ENCODE results near the gene EPG5. TPM values are rescaled to one million over a fixed set of nuclear protein-coding genes. Genes with fewer than 3 reads are reported as not detected.
A peak's percentile ranks its signal among the peaks of the same experiment; 100 is the strongest.
"Not testable (repeated sequence)": the region's sequence is repeated elsewhere in the genome, so short reads cannot be mapped to it uniquely, and the experiment has no call there.

Gene EPG5
- polyA plus RNA-seq, 4 donors: 3.5 to 23.5 (median 4.3) TPM

- no peak overlapping the region for H3K27ac ChIP-seq (ENCODE audit: low read depth in 1 of 3, low read length in 2 of 3)
- H3K36me3 ChIP-seq (ENCODE audit: control insufficient read depth in 3 of 3, insufficient read depth in 2 of 3, low read depth in 1 of 3, low read length in 3 of 3): no peaks in the 10 kb centered on the region
- DNase-seq (no peak), FAIRE-seq (no peak)
- H3K27me3 ChIP-seq (ENCODE audit: control insufficient read depth in 3 of 3, insufficient read depth in 3 of 3, low read length in 3 of 3): no peaks in the 10 kb centered on the region
- H3K9me3 ChIP-seq (ENCODE audit: control insufficient read depth in 2 of 2, insufficient read depth in 1 of 2, low read depth in 1 of 2, low read length in 1 of 2): peaks cover 0 to 3% of the 10 kb centered on the region in 2 donors
- no peaks in the 10 kb centered on the region for H3K4me1 ChIP-seq (ENCODE audit: control insufficient read depth in 3 of 3, insufficient read depth in 2 of 3, low read depth in 1 of 3, low read length in 2 of 3)
- H3K4me3 ChIP-seq (ENCODE audit: low read depth in 1 of 3, low read length in 3 of 3): no peak overlapping the region
- WGBS, 3 donors: 78 to 86% (median 79%) methylated on average over 1 of the region's 1 CpG
Measured at GRCh38 chr18:45821711-45822110, 145.4 kb downstream of the EPG5 start.

DNA sequence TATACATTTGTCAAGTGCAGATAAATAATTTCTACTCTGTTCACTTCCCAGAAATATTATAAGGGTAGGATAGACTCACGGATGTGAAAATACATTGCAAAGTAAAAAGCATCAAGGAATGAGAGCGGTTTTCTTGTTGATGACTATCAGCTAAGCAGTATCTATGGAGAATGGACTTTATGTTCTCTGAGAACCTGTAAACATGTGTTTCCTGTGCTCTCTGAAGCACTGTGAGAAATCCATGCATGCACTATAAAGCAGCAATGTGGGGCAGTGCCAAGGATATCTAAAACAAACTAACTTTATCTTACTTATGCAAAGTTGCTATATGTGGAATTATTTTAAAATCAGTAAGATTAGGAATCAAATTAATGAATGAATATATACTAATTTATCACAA, 146.1 kb downstream of the EPG5 start:
- no peaks in the 10 kb centered on the region for H3K36me3 ChIP-seq (ENCODE audit: control insufficient read depth in 3 of 3, insufficient read depth in 2 of 3, low read depth in 1 of 3, low read length in 3 of 3)
- H3K27me3 ChIP-seq (ENCODE audit: control insufficient read depth in 3 of 3, insufficient read depth in 3 of 3, low read length in 3 of 3): no peaks in the 10 kb centered on the region
- no peak for FAIRE-seq
- WGBS, 3 donors: 77 to 93% (median 88%) methylated on average over 2 of the region's 2 CpGs
- no peak for DNase-seq
- H3K4me3 ChIP-seq (ENCODE audit: low read depth in 1 of 3, low read length in 3 of 3): no peak overlapping the region
- H3K9me3 ChIP-seq (ENCODE audit: control insufficient read depth in 2 of 2, insufficient read depth in 1 of 2, low read depth in 1 of 2, low read length in 1 of 2): peaks cover 0 to 3% of the 10 kb centered on the region in 2 donors
- H3K27ac ChIP-seq (ENCODE audit: low read depth in 1 of 3, low read length in 2 of 3): no peak overlapping the region
- H3K4me1 ChIP-seq (ENCODE audit: control insufficient read depth in 3 of 3, insufficient read depth in 2 of 3, low read depth in 1 of 3, low read length in 2 of 3): no peaks in the 10 kb centered on the region

GRCh38 chr18:45820106-45820745, 146.9 kb downstream of the EPG5 start:
- no peak for DNase-seq
- Histone ChIP-seq H3K36me3 (ENCODE audit: control insufficient read depth in 3 of 3, insufficient read depth in 2 of 3, low read depth in 1 of 3, low read length in 3 of 3) (no peaks in the 10 kb centered on the region), H3K4me3 (ENCODE audit: low read depth in 1 of 3, low read length in 3 of 3) (no peak overlapping the region), H3K27me3 (ENCODE audit: control insufficient read depth in 3 of 3, insufficient read depth in 3 of 3, low read length in 3 of 3) (no peaks in the 10 kb centered on the region), H3K9me3 (ENCODE audit: control insufficient read depth in 2 of 2, insufficient read depth in 1 of 2, low read depth in 1 of 2, low read length in 1 of 2) (peaks cover 0 to 3% of the 10 kb centered on the region in 2 donors), H3K27ac (ENCODE audit: low read depth in 1 of 3, low read length in 2 of 3) (no peak overlapping the region), H3K4me1 (ENCODE audit: control insufficient read depth in 3 of 3, insufficient read depth in 2 of 3, low read depth in 1 of 3, low read length in 2 of 3) (no peaks in the 10 kb centered on the region)
- FAIRE-seq: no peak
- 64 to 71% (median 71%) methylated on average over 3 of the region's 3 CpGs for WGBS, 3 donors

DNA sequence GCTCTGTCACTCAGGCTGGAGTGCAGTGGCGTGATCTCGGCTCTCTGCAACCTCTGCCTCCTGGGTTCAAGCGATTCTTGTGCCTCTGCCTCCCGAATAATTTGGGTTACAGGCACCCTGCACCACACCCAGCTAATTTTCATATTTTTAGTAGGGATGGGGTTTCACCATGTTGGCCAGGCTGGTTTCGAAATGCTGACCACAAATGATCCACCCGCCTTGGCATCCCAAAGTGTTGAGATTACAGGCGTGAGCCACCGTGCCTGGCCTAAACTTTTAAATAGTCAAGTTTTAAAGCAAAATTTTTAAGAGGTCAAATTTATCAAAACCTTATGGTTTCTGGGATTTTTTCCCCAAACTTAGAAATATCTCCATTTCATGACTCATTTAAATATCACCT, 148.4 kb downstream of the EPG5 start:
- not testable (repeated sequence) for H3K4me1 ChIP-seq (ENCODE audit: control insufficient read depth in 3 of 3, insufficient read depth in 2 of 3, low read depth in 1 of 3, low read length in 2 of 3); H3K4me3 ChIP-seq (ENCODE audit: low read depth in 1 of 3, low read length in 3 of 3); FAIRE-seq; H3K36me3 ChIP-seq (ENCODE audit: control insufficient read depth in 3 of 3, insufficient read depth in 2 of 3, low read depth in 1 of 3, low read length in 3 of 3); H3K27me3 ChIP-seq (ENCODE audit: control insufficient read depth in 3 of 3, insufficient read depth in 3 of 3, low read length in 3 of 3); H3K9me3 ChIP-seq (ENCODE audit: control insufficient read depth in 2 of 2, insufficient read depth in 1 of 2, low read depth in 1 of 2, low read length in 1 of 2); H3K27ac ChIP-seq (ENCODE audit: low read depth in 1 of 3, low read length in 2 of 3); DNase-seq
- WGBS, 3 donors: 92 to 94% (median 93%) methylated on average over 8 of the region's 8 CpGs

DNA sequence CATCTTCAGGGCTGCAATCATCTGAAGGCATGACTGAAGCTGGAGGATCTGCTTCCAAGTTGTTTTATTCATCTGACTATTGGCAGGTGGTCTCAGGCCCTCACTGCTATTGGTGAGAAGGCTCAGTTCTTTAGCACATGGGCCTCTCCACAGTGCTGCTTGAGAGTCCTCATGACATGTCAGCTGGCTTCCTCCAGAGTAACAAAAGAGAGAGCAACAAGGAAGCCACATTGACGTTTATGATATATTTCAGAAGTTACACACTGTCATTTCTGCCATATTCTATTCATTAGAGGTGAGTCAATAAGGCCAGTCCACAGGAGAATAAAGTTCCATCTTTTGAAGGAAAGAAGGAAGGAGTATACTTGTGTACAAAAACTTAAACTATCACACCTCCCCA, 149.6 kb downstream of the EPG5 start:
- DNase-seq: no peak
- Histone ChIP-seq H3K27ac (ENCODE audit: low read depth in 1 of 3, low read length in 2 of 3) (no peak overlapping the region), H3K36me3 (ENCODE audit: control insufficient read depth in 3 of 3, insufficient read depth in 2 of 3, low read depth in 1 of 3, low read length in 3 of 3) (no peaks in the 10 kb centered on the region), H3K4me1 (ENCODE audit: control insufficient read depth in 3 of 3, insufficient read depth in 2 of 3, low read depth in 1 of 3, low read length in 2 of 3) (no peaks in the 10 kb centered on the region), H3K9me3 (ENCODE audit: control insufficient read depth in 2 of 2, insufficient read depth in 1 of 2, low read depth in 1 of 2, low read length in 1 of 2) (peaks cover 0 to 3% of the 10 kb centered on the region in 2 donors), H3K4me3 (ENCODE audit: low read depth in 1 of 3, low read length in 3 of 3) (no peak overlapping the region), H3K27me3 (ENCODE audit: control insufficient read depth in 3 of 3, insufficient read depth in 3 of 3, low read length in 3 of 3) (no peaks in the 10 kb centered on the region)
- WGBS, 3 donors: 55 to 71% (median 64%) methylated on average over 1 of the region's 1 CpG
- FAIRE-seq: no peak

DNA sequence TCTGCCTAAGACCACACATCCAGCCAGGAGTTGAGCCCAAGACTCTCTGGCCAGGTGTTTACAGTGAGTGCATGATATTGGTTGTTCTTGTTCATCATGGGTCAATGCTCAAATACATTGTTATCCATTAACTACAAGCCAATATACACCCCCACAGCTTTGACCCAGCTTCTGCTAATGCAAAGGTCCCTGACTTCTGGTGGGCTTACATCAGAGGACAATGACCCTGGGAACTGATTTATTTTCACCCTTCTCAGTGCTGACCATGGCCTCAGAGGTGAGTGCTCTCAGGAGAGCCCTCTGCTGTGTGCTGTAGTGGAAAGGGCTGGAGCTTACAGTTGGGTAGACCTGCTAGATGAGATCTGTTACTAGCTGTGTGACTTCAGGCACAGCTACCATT, 152.4 kb downstream of the EPG5 start:
- FAIRE-seq; H3K36me3 ChIP-seq (ENCODE audit: control insufficient read depth in 3 of 3, insufficient read depth in 2 of 3, low read depth in 1 of 3, low read length in 3 of 3); DNase-seq: not testable (repeated sequence)

DNA sequence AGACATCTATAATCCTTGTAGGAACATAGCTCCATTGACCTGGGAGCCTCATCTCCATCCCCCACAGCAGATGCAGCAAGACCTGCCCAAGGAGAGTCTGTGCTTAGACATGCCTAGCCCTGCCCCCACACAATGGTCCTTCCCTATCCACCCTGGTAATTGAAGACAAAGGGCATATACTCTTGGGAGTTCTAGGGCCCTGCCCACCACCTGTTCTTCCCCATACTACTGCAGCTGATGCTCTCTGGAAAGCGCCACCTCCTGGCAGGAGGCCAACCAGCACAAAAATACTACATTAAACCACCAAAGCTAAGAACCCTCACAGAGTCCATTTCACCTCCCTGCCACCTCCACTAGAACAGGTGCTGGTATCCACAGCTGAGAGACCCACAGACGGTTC, 160.0 kb downstream of the EPG5 start:
- not testable (repeated sequence) for H3K27me3 ChIP-seq (ENCODE audit: control insufficient read depth in 3 of 3, insufficient read depth in 3 of 3, low read length in 3 of 3); H3K9me3 ChIP-seq (ENCODE audit: control insufficient read depth in 2 of 2, insufficient read depth in 1 of 2, low read depth in 1 of 2, low read length in 1 of 2); FAIRE-seq; H3K36me3 ChIP-seq (ENCODE audit: control insufficient read depth in 3 of 3, insufficient read depth in 2 of 3, low read depth in 1 of 3, low read length in 3 of 3); H3K4me3 ChIP-seq (ENCODE audit: low read depth in 1 of 3, low read length in 3 of 3)
- peak overlapping the region in 2 of 3 donors; percentile 12 to 39 for H3K27ac ChIP-seq (ENCODE audit: low read depth in 1 of 3, low read length in 2 of 3)
- peaks cover 0 to 14% (median 0%) of the 10 kb centered on the region in 3 donors for H3K4me1 ChIP-seq (ENCODE audit: control insufficient read depth in 3 of 3, insufficient read depth in 2 of 3, low read depth in 1 of 3, low read length in 2 of 3)
- 35 to 41% (median 40%) methylated on average over 2 of the region's 2 CpGs for WGBS, 3 donors
- DNase-seq: peak; percentile 74 to 82

More for the DNA sequence above, 152.4 kb downstream of the EPG5 start:
- H3K4me3 ChIP-seq (ENCODE audit: low read depth in 1 of 3, low read length in 3 of 3); H3K9me3 ChIP-seq (ENCODE audit: control insufficient read depth in 2 of 2, insufficient read depth in 1 of 2, low read depth in 1 of 2, low read length in 1 of 2); H3K27ac ChIP-seq (ENCODE audit: low read depth in 1 of 3, low read length in 2 of 3); H3K27me3 ChIP-seq (ENCODE audit: control insufficient read depth in 3 of 3, insufficient read depth in 3 of 3, low read length in 3 of 3); H3K4me1 ChIP-seq (ENCODE audit: control insufficient read depth in 3 of 3, insufficient read depth in 2 of 3, low read depth in 1 of 3, low read length in 2 of 3): not testable (repeated sequence)

DNA sequence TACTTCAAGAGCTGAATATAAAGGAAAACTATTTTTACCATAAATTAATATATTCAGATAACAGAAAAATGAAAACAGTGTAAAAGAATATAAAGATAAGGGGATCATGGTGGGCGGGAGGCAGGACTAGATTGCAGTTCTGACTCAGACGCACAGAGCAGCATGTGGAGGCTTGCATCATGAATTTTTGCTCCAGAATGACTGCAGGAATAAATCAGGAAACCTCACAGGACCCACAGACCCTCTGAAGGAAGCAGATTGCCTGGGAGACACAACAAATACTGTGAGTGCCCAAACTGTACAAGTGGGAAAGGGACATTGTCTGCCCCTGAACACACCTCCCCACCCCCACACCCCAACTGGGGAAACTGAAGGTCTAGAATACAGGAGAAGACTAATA, 160.9 kb downstream of the EPG5 start:
- H3K36me3 ChIP-seq (ENCODE audit: control insufficient read depth in 3 of 3, insufficient read depth in 2 of 3, low read depth in 1 of 3, low read length in 3 of 3): no peaks in the 10 kb centered on the region
- FAIRE-seq (no peak), DNase-seq (peak in 1 of 2 donors; percentile 15)
- 29 to 52% (median 43%) methylated on average over 2 of the region's 2 CpGs for WGBS, 3 donors
- no peak overlapping the region for H3K4me3 ChIP-seq (ENCODE audit: low read depth in 1 of 3, low read length in 3 of 3)
- peaks cover 0 to 14% (median 0%) of the 10 kb centered on the region in 3 donors for H3K4me1 ChIP-seq (ENCODE audit: control insufficient read depth in 3 of 3, insufficient read depth in 2 of 3, low read depth in 1 of 3, low read length in 2 of 3)
- peak overlapping the region in 2 of 3 donors; percentile 12 to 39 for H3K27ac ChIP-seq (ENCODE audit: low read depth in 1 of 3, low read length in 2 of 3)
- H3K27me3 ChIP-seq (ENCODE audit: control insufficient read depth in 3 of 3, insufficient read depth in 3 of 3, low read length in 3 of 3): no peaks in the 10 kb centered on the region
- H3K9me3 ChIP-seq (ENCODE audit: control insufficient read depth in 2 of 2, insufficient read depth in 1 of 2, low read depth in 1 of 2, low read length in 1 of 2): peaks cover 0 to 5% of the 10 kb centered on the region in 2 donors

GRCh38 chr18:45805551-45805950, 161.6 kb downstream of the EPG5 start:
- no peak overlapping the region for H3K27ac ChIP-seq (ENCODE audit: low read depth in 1 of 3, low read length in 2 of 3)
- H3K9me3 ChIP-seq (ENCODE audit: control insufficient read depth in 2 of 2, insufficient read depth in 1 of 2, low read depth in 1 of 2, low read length in 1 of 2): peaks cover 0 to 5% of the 10 kb centered on the region in 2 donors
- no peak for DNase-seq
- no peaks in the 10 kb centered on the region for H3K27me3 ChIP-seq (ENCODE audit: control insufficient read depth in 3 of 3, insufficient read depth in 3 of 3, low read length in 3 of 3)
- H3K36me3 ChIP-seq (ENCODE audit: control insufficient read depth in 3 of 3, insufficient read depth in 2 of 3, low read depth in 1 of 3, low read length in 3 of 3): no peaks in the 10 kb centered on the region
- no peak for FAIRE-seq
- H3K4me3 ChIP-seq (ENCODE audit: low read depth in 1 of 3, low read length in 3 of 3): no peak overlapping the region
- H3K4me1 ChIP-seq (ENCODE audit: control insufficient read depth in 3 of 3, insufficient read depth in 2 of 3, low read depth in 1 of 3, low read length in 2 of 3): peaks cover 0 to 14% (median 0%) of the 10 kb centered on the region in 3 donors

All from small intestine (tissue), 7 donors.